ENCODE measurements around the gene CEMIP2.

GRCh38 chr9:71636143-71636839 is 132.0 kb downstream of the CEMIP2 start:
- no peak for TF ChIP-seq CTCF (IDR thresholded peaks at IDR 0.05)
- no peak for TF ChIP-seq POLR2A (IDR thresholded peaks at IDR 0.05)

Measured in uterus (tissue), 2 donors.